GM20431 (cell line): ENCODE data around the gene NEU4.
"Not testable (repeated sequence)": the region's sequence is repeated elsewhere in the genome, so short reads cannot be mapped to it uniquely, and the experiment has no call there.

Experiments
- in situ Hi-C: fragments of 300-500 bp; cut with MseI, MboI; formaldehyde crosslinking; loops from one replicate; pipeline ENCODE4 v1.15.0; 2020; ENCODE audit warnings: low sequenced_read_pairs; ENCODE audit not compliant: unreplicated experiment

NEU4 gene

GRCh38 chr2:241823531-241824437, 14.8 kb downstream of the NEU4 start:
- in situ Hi-C loops = not testable (repeated sequence)

- in situ Hi-C loops = no loop called here
These were observed 18.4 kb downstream of the NEU4 start for GRCh38 chr2:241827394-241827793.

GRCh38 chr2:241833101-241833663, 24.2 kb downstream of the NEU4 start:
- in situ Hi-C loops = no loop called here

GRCh38 chr2:241833756-241834526, 24.9 kb downstream of the NEU4 start:
- in situ Hi-C loops = not testable (repeated sequence)

GRCh38 chr2:241834527-241835210, 25.7 kb downstream of the NEU4 start:
- in situ Hi-C loops = no loop called here

- in situ Hi-C loops = no loop called here
These were observed 26.6 kb downstream of the NEU4 start for GRCh38 chr2:241835611-241836010.

GRCh38 chr2:241836292-241836691, 27.3 kb downstream of the NEU4 start:
- in situ Hi-C loops = no loop called here

- in situ Hi-C loops = no loop called here
These were observed 28.4 kb downstream of the NEU4 start for GRCh38 chr2:241837197-241837965.

GRCh38 chr2:241841181-241842066, 32.4 kb downstream of the NEU4 start:
- in situ Hi-C loops = no loop called here

GRCh38 chr2:241842067-241842415, 33.0 kb downstream of the NEU4 start:
- in situ Hi-C loops = no loop called here

- in situ Hi-C loops = no loop called here
These were observed 33.7 kb downstream of the NEU4 start for GRCh38 chr2:241842620-241843211.

- in situ Hi-C loops = no loop called here
These were observed 34.5 kb downstream of the NEU4 start for GRCh38 chr2:241843321-241844065.

- in situ Hi-C loops = no loop called here
These were observed 35.2 kb downstream of the NEU4 start for GRCh38 chr2:241844066-241844728.

- in situ Hi-C loops = no loop called here
These were observed 36.0 kb downstream of the NEU4 start for GRCh38 chr2:241844831-241845578.

GRCh38 chr2:241846406-241846805, 37.4 kb downstream of the NEU4 start:
- in situ Hi-C loops = no loop called here
